H7 (cell line): Measurements from ENCODE around the gene EPHA1. TPM values are rescaled to one million over a fixed set of nuclear protein-coding genes. Genes with fewer than 3 reads are reported as not detected.

Experiments used
- DNase-seq: peaks from one replicate; pipeline ENCODE4 v3.0.0; 2012
- H3K27me3 ChIP-seq: 2 replicates; pipeline ENCODE4 v1.6.0; 2011; ENCODE audit warnings: mild to moderate bottlenecking, low read length; ENCODE audit not compliant: control insufficient read depth, insufficient read depth
- H3K36me3 ChIP-seq: replicated peaks from 2 replicates; pipeline ENCODE4 v1.5.1; 2011; ENCODE audit warnings: low read length; ENCODE audit not compliant: control insufficient read depth, insufficient read depth
- H3K4me3 ChIP-seq: 2 replicates; pipeline ENCODE4 v1.5.1; 2011; ENCODE audit warnings: low read depth, mild to moderate bottlenecking, control low read depth, low read length, moderate library complexity; ENCODE audit not compliant: insufficient read depth
- total RNA-seq: library from RNA; depleted of rRNA; stranded (reverse); fragments of >200 nt; shearing (Covaris generic); gene quantifications from 2 replicates; pipeline ENCODE4 v1.2.3, GENCODE V29; 2014

The EPHA1 gene
- total RNA-seq, 1 experiment from 2014 or later = 176 TPM

DNA sequence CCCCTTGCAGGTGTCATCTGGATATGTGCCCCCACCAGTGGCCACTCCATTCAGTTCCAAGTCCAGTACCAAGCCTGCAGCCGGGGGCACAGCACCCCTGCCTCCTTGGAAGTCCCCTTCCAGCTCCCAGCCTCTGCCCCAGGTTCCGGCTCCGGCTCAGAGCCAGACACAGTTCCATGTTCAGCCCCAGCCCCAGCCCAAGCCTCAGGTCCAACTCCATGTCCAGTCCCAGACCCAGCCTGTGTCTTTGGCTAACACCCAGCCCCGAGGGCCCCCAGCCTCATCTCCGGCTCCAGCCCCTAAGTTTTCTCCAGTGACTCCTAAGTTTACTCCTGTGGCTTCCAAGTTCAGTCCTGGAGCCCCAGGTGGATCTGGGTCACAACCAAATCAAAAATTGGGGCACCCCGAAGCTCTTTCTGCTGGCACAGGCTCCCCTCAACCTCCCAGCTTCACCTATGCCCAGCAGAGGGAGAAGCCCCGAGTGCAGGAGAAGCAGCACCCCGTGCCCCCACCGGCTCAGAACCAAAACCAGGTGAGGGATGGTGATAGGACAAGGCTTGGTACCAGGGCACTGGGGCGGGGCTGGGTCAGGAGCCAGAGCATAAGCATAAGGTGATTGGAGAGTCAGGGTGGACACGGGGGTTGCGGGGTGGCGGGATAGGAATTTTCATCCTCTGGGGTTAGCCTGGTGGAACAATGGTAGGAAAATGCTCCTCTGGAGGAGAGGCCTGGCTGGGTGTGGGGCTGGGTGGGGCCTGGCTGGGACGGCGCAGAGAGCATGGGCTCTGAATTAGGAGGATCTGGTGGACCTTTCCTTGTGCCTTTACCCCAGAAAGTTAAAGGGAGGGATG is 25.6 kb downstream of the EPHA1 start:
- peak; percentile 51 for DNase-seq
- peaks cover 34% of the 10 kb centered on the region for H3K36me3 ChIP-seq
- H3K4me3 ChIP-seq = peak overlapping the region; percentile 90
- no peaks in the 10 kb centered on the region for H3K27me3 ChIP-seq

DNA sequence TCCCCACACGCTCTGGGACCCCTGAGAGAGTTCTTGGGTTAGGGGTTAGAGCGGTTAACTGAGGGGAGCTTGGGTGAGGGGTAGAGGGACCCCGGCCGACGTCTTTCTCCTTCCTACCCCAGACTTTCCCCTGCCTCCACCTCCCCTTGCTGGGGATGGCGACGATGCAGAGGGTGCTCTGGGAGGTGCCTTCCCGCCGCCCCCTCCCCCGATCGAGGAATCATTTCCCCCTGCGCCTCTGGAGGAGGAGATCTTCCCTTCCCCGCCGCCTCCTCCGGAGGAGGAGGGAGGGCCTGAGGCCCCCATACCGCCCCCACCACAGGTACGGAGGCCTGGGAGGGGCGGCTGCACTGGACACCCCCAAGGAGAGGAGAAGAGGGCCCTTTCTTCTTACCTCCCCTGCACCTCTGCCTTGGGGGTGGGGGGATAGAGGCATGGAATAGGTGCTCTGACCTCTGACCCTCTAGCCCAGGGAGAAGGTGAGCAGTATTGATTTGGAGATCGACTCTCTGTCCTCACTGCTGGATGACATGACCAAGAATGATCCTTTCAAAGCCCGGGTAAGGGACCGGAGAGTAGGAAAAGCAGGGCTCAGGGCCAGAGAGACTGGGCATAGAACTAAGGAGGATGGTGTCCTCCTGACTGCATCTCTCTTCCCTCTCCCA is 26.4 kb downstream of the EPHA1 start:
- Histone ChIP-seq H3K4me3 (peak overlapping the region; percentile 90), H3K36me3 (peaks cover 30% of the 10 kb centered on the region), H3K27me3 (no peaks in the 10 kb centered on the region)
- peak; percentile 77 for DNase-seq

DNA sequence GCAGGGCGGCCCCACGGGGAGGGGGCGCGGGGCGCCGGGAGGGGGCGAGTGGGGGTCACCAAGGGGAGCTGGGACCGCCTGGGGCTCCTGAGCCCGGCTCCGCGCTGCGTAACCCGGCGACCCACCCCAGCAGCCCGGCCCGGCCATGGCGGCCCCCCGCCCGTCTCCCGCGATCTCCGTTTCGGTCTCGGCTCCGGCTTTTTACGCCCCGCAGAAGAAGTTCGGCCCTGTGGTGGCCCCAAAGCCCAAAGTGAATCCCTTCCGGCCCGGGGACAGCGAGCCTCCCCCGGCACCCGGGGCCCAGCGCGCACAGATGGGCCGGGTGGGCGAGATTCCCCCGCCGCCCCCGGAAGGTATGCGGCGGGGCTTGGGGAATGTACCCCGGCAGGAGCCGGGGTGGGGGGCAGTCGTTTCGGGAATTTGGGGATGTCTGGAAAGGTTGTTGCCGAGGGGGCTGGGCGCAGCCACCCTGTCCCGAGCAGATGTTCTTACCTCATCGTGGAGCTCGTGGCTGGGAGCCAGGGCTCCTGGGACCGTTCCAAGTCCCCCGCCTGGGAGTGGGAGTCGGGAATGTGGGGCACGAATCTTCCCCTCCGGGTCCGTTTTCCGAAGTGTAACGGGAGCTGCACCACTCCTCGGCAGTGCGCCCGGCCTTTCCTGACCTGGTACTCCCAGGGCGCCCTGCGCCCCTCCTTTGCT is 27.1 kb downstream of the EPHA1 start:
- Histone ChIP-seq H3K4me3 (peak overlapping the region; percentile 90), H3K27me3 (no peaks in the 10 kb centered on the region), H3K36me3 (peaks cover 28% of the 10 kb centered on the region)
- peak; percentile 72 for DNase-seq

DNA sequence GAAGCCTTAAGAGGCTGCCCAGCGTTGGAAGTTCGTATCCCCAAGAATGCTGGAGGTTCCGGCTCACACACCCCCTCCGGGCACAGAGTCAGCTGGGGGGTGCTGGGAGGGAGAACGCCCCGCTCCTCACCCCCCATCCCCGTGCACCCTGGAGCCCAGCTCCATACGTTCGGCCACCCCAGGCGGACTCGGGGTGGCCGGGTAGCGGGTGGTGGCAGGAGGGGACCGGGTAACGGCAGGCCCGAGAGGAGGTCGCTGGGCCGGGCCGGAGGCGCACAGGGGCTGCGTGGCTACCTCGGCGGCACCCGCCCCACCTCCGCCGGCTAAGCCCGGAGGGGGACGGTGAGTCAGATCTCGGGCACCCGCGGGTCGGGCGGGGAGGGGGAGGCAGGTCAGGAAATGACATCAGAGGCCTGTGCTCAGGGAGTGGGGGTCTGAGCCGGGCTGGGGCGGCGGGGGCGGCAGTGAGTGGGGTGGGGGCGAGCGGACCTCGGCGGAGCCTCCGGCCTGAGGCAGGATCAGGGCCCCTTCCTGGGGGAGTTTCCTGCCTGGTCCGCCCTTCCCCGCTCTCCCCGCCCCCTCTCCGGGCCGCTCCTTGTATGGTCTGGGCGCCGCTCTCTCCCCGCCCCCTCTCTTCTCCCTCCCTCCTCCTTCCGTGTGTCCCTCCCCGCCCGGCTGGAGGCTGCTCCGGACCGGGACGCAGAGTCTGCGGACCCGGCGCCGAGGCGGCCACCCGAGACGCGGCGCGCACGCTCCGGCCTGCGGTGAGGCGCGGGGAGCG is 27.8 kb downstream of the EPHA1 start, which contains the start of gene ZYX:
TSS of gene ZYX (plus strand) at position 700 of the 781 bp plus-strand sequence. CDS start 227 bp downstream, outside the sequence.
- Histone ChIP-seq H3K27me3 (no peaks in the 10 kb centered on the region), H3K36me3 (peaks cover 23% of the 10 kb centered on the region), H3K4me3 (peak within 1 kb of the TSS; percentile 90)
- peak; percentile 99 for DNase-seq

DNA sequence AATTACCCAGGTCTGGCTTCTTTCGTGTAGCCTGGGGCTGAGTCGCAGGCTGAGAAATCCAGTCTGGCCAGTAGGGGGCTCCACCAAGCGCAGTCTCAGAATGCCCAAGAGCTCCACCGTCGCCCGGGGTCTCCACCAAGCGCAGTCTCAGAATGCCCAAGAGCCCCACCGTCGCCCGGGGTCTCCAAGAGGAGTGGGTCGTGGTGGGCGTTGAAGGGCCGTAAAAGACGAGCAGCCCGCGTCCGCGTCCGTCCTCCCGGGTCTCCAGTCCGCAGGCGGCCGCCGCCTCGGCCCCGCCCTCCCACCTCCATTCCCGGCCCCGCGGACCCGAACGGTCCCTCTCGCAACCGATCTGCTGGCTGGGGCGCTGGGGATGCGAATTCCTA is 28.4 kb downstream of the EPHA1 start:
- peak overlapping the region; percentile 90 for H3K4me3 ChIP-seq
- peaks cover 21% of the 10 kb centered on the region for H3K36me3 ChIP-seq
- peak; percentile 90 for DNase-seq
- H3K27me3 ChIP-seq = no peaks in the 10 kb centered on the region

DNA sequence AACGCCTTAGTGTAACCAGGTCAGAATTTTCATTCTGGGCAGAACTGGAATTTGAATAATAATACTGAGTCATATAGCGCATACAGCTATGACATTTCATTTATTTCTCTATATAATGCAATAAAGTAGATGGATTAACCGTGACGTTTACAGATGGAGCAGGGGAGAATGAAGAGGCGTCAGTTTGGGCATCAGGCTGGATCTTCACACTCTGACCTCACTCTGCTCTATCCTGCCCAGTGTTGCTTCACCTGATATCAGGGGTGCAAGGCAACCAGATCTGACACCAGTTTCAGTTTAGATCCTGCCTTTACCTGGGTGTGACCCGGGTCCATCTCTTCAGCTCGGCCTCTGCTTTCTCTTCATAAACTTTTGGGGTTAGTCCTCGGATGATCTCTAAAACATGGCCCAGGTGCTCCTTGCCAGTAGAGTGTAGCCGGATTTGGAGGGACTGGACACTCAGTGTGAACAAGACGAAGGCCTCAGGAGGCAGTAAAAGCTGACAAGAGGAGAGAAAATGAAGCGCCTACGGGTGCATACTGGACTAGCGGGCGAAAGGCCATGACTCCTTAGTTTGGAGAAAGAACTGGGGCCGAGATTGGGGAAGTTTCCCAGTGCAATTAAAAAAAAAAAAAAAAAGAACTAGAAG is 28.9 kb downstream of the EPHA1 start:
- no peaks in the 10 kb centered on the region for H3K27me3 ChIP-seq
- peaks cover 17% of the 10 kb centered on the region for H3K36me3 ChIP-seq
- DNase-seq = no peak
- H3K4me3 ChIP-seq = peak overlapping the region; percentile 90

DNA sequence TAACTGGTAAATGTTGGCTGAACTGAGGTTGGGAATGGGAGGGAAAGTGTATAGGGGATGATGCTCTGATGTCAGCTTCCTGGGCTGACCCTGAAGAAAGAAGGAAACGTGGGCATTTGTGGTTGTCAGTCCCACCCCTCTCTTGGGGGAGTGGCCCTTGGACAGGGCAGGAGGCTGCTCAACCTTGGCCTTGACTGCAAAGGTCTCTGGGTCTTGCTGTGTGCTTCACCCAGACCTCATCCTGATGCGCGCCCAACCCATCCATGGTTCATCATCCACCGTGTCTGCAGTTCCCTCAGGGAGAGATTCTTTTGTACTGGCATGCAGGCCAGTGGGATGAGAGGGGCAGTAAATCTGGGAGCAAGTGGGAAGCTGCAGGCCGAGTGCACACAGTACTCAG is 32.3 kb downstream of the EPHA1 start:
- Histone ChIP-seq H3K4me3 (no peak overlapping the region), H3K27me3 (no peaks in the 10 kb centered on the region), H3K36me3 (no peaks in the 10 kb centered on the region)
- peak; percentile 27 for DNase-seq

DNA sequence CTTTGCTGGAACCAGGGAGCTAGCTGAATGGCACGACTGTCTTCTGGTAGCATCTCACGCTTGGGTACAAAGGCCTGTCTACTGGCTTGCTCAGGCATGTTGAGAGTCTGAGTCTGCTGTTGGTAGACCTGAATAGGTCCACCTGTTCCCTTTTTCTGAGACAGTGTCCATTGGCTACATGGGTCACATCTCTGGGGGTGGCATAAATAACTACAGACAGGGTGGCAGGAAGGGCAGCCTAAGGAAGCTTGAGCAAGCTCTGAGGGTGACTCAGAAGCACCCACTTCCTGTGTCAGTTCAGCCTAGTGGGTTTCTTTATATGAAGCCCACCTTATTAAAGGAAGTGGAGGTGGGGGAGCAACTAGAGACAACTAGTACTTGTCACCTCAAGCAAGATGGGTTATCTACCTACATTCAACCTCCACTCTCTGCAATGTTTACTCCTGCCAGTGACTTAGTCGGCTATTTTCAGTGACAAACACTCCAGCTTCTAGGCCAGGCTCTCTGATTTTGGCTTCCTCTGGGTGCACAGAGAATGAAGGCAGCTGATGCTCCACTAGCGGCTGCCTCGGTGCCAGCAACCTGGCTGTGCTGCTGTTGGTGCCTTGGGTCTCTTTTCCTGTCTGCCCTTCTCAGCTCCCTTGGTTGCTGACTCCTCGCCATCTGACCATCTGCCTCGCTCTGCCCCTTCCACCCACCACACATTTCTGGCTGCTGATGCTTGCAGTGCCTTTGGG is 33.2 kb downstream of the EPHA1 start:
- H3K36me3 ChIP-seq = no peaks in the 10 kb centered on the region
- no peak for DNase-seq
- H3K4me3 ChIP-seq = no peak overlapping the region
- H3K27me3 ChIP-seq = no peaks in the 10 kb centered on the region

DNA sequence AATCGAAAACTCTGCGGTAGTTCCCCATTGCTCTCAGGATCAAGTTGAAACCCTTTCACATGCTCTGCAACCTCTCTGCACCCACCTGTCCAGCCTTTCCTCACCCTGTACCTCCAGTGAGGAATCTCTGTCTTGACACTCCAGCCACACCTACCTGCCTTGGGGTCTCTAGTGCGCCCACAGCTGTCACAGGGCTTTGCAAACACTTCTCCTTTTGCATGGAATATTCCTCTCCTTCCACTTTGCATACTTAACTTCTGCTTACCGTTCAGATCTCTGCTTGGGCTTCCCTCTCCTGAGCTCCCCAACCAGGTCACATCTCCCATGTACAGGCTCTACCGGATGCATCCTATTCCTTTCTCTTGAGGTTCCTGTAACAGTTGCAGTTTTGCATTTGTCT is 34.1 kb downstream of the EPHA1 start:
- H3K27me3 ChIP-seq = no peaks in the 10 kb centered on the region
- DNase-seq = no peak
- no peaks in the 10 kb centered on the region for H3K36me3 ChIP-seq
- no peak overlapping the region for H3K4me3 ChIP-seq

DNA sequence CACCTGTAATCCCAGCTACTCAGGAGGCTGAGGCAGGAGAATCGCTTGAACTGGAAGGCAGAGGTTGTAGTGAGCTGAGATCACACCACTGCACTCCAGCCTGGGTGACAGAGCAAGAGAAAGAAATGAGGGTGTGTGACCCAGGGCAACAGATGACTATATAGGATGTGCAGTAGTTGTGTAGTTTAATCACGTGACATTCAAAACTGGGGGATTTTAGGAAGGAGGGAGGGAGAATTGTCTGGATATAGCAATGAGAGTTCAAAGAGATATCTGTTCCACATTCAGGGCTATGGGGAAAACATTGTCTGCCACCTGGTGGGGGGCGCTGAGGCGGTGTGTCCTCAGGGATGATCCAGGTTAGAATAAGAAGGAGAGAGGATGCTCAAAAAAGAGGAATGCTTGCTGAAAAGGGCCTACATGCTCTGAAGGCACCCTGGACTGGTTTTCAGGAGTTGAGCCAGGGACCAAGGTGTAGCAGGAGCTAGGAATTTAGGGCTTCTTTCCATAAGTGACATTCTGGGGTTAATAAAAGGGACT is 35.3 kb downstream of the EPHA1 start:
- no peaks in the 10 kb centered on the region for H3K36me3 ChIP-seq
- DNase-seq = peak; percentile 39
- no peak overlapping the region for H3K4me3 ChIP-seq
- no peaks in the 10 kb centered on the region for H3K27me3 ChIP-seq

DNA sequence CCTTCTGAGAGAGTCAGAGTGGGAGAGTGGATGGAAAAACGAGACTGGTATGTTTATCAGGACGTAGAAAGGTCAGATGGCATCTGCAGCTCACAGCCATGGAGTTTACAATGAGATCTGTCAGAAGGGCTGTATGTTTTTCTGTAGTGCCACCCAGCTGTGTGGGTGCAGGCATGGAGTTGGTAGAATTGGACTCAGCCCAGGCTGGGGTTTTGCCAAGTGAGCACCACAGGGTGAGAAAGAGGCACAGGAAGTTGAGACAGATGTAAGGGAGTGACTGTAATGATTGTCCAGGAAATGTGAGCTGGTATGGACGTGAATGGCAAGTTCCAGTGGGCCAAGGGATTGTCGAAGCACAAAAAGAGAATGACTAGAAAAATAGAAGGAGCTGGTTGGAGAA is 36.6 kb downstream of the EPHA1 start:
- Histone ChIP-seq H3K4me3 (no peak overlapping the region), H3K27me3 (no peaks in the 10 kb centered on the region), H3K36me3 (no peaks in the 10 kb centered on the region)
- no peak for DNase-seq

DNA sequence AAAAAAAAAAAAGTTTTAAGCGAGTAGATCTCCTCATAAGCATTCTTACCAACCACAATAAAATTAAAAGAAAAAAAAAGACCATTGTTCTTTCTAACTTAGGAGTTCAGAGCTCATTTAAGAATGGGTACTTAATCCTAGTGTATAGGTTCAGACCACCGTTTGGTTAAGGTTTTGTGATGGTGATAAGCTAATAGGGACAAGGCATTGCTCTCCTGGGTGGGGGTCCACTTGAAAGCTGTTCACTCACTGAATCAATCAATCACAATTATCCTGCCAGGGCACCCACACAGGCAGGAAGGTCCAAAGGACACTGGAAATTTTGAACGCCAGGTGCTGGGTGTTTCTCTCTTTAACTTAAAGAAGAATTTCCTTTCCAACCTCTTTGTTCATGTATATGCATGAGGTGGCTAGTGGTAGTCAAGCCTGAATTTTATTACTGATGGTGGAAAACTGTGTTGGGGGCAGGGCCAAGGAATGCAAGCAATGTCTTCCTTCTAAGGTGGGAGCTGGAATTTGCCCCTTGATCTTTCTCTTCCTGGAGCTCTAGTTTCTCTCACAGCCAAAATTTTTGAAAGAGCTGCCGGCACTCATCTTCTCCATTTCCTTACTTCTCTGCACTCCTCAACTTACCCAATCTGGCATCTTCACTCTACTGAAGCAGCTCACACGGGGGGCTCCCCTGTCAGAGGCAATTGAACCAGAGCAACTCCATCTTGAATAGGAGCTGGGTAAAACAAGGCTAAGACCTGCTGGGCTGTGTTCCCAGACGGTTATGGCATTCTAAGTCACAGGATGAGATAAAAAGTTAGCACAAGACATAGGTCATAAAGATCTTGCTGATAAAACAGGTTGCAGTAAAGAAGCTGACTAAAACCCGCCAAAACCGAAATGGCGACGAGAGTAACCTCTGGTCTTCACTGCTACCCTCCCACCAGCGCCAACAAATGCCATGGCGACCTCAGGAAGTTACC is 38.7 kb downstream of the EPHA1 start:
- H3K36me3 ChIP-seq = no peaks in the 10 kb centered on the region
- H3K4me3 ChIP-seq = no peak overlapping the region
- no peaks in the 10 kb centered on the region for H3K27me3 ChIP-seq
- DNase-seq = peak; percentile 48
